ENCODE measurements around the gene SMIM32.

DNA sequence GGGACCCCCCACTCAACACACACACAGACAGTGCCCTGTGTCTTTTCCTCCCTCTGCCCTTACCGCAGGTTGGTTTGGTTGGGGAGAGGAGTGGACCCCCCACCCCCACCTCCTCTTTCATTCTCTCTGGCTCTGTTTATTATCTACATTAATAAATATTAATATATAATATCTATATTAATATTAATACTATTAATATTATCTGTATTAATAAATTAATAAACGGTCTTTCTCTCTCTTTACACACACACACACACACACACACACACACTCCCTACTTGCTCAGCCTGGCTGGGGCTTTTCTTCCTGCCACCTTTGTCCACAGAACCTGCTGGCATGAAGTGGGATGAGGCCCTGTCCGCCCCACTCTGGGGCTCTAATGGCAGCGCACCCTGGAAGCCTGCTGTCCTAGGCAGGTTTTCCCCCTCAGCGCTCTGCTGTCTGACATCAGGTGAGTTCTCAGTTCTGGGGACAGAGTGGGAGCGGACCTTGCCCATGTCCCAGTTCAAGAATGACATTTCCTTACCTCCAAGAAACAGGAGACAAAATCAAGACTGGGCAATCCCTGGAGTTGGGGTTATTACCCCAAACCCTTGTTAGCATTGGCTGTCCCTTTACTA is 10.5 kb upstream of the SMIM32 start:
- TF ChIP-seq, protein P1, sequence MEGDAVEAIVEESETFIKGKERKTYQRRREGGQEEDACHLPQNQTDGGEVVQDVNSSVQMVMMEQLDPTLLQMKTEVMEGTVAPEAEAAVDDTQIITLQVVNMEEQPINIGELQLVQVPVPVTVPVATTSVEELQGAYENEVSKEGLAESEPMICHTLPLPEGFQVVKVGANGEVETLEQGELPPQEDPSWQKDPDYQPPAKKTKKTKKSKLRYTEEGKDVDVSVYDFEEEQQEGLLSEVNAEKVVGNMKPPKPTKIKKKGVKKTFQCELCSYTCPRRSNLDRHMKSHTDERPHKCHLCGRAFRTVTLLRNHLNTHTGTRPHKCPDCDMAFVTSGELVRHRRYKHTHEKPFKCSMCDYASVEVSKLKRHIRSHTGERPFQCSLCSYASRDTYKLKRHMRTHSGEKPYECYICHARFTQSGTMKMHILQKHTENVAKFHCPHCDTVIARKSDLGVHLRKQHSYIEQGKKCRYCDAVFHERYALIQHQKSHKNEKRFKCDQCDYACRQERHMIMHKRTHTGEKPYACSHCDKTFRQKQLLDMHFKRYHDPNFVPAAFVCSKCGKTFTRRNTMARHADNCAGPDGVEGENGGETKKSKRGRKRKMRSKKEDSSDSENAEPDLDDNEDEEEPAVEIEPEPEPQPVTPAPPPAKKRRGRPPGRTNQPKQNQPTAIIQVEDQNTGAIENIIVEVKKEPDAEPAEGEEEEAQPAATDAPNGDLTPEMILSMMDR (conservative IDR thresholded peaks at IDR 0.05): no peak
- no peak for TF ChIP-seq ZFX (IDR thresholded peaks at IDR 0.05)
